ENCODE measurements around the gene FOS. TPM values are rescaled to one million over a fixed set of nuclear protein-coding genes. Genes with fewer than 3 reads are reported as not detected.

Gene FOS
- total RNA-seq, 1 donor from 2014 or later: 32.9 TPM

GRCh38 chr14:75297411-75298040 lies 18.9 kb downstream of the FOS start:
- no peaks in the 10 kb centered on the region for H4K20me1 ChIP-seq (ENCODE audit: low read depth)
- no peak for TF ChIP-seq EZH2 (IDR thresholded peaks at IDR 0.05)
- no peak for TF ChIP-seq CTCF (IDR thresholded peaks at IDR 0.05)
- no peak for TF ChIP-seq EZH2phosphoT487 (IDR thresholded peaks at IDR 0.05)

GRCh38 chr14:75298187-75298965 lies 19.7 kb downstream of the FOS start:
- Histone ChIP-seq H3K9ac (no peak overlapping the region), H3F3A (ENCODE audit: low read depth) (peaks cover 18% of the 10 kb centered on the region), H3K9me3 (ENCODE audit: low read depth) (no peaks in the 10 kb centered on the region), H3K4me1 (peaks cover 10% of the 10 kb centered on the region), H3K36me3 (no peaks in the 10 kb centered on the region), H2AFZ (replicated peaks) (no peak overlapping the region), H3K27ac (no peak overlapping the region), H4K20me1 (ENCODE audit: low read depth) (no peaks in the 10 kb centered on the region), H3K27me3 (no peaks in the 10 kb centered on the region), H3K4me3 (no peak overlapping the region), H3K4me2 (no peak overlapping the region), H3K79me2 (ENCODE audit: low read depth) (no peaks in the 10 kb centered on the region)
- H3K36me3 Mint-ChIP-seq: no peaks in the 10 kb centered on the region
- no peak for TF ChIP-seq EZH2phosphoT487 (IDR thresholded peaks at IDR 0.05)
- peaks cover 26% of the 10 kb centered on the region for H3K4me1 Mint-ChIP-seq
- H3K27ac Mint-ChIP-seq: no peak overlapping the region
- no peak overlapping the region for H3K4me3 Mint-ChIP-seq
- no peaks in the 10 kb centered on the region for H3K9me3 Mint-ChIP-seq
- DNase-seq (ENCODE audit: low spot score): no peak
- peaks cover 9% of the 10 kb centered on the region for H3K27me3 Mint-ChIP-seq (ENCODE audit: insufficient read depth, low read depth)

More at GRCh38 chr14:75297411-75298040, 18.9 kb downstream of the FOS start:
- no peak overlapping the region for H3K4me3 Mint-ChIP-seq
- no peaks in the 10 kb centered on the region for H3K9me3 Mint-ChIP-seq
- Histone ChIP-seq H2AFZ (replicated peaks) (no peak overlapping the region), H3K4me1 (peaks cover 10% of the 10 kb centered on the region), H3K36me3 (no peaks in the 10 kb centered on the region), H3K27ac (no peak overlapping the region), H3K4me3 (no peak overlapping the region), H3K79me2 (ENCODE audit: low read depth) (no peaks in the 10 kb centered on the region), H3K9ac (no peak overlapping the region), H3K4me2 (no peak overlapping the region), H3K9me3 (ENCODE audit: low read depth) (no peaks in the 10 kb centered on the region), H3K27me3 (no peaks in the 10 kb centered on the region), H3F3A (ENCODE audit: low read depth) (peaks cover 18% of the 10 kb centered on the region)
- DNase-seq (ENCODE audit: low spot score): no peak
- H3K27me3 Mint-ChIP-seq (ENCODE audit: insufficient read depth, low read depth): peaks cover 13% of the 10 kb centered on the region
- H3K4me1 Mint-ChIP-seq: peaks cover 29% of the 10 kb centered on the region
- no peak overlapping the region for H3K27ac Mint-ChIP-seq
- H3K36me3 Mint-ChIP-seq: no peaks in the 10 kb centered on the region

GRCh38 chr14:75299059-75299458 lies 20.4 kb downstream of the FOS start:
- DNase-seq (ENCODE audit: low spot score): no peak
- Histone ChIP-seq H3K4me3 (no peak overlapping the region), H3K9me3 (ENCODE audit: low read depth) (no peaks in the 10 kb centered on the region), H3K36me3 (no peaks in the 10 kb centered on the region), H3K4me2 (no peak overlapping the region), H3K79me2 (ENCODE audit: low read depth) (no peaks in the 10 kb centered on the region), H3F3A (ENCODE audit: low read depth) (peaks cover 18% of the 10 kb centered on the region), H4K20me1 (ENCODE audit: low read depth) (no peaks in the 10 kb centered on the region), H3K4me1 (peaks cover 10% of the 10 kb centered on the region), H3K27me3 (no peaks in the 10 kb centered on the region), H2AFZ (replicated peaks) (no peak overlapping the region), H3K9ac (no peak overlapping the region), H3K27ac (no peak overlapping the region)
- H3K9me3 Mint-ChIP-seq: no peaks in the 10 kb centered on the region
- peaks cover 25% of the 10 kb centered on the region for H3K4me1 Mint-ChIP-seq
- TF ChIP-seq CTCF (IDR thresholded peaks at IDR 0.05) (no peak), EZH2phosphoT487 (IDR thresholded peaks at IDR 0.05) (no peak), EZH2 (IDR thresholded peaks at IDR 0.05) (no peak)
- H3K36me3 Mint-ChIP-seq: no peaks in the 10 kb centered on the region
- H3K27ac Mint-ChIP-seq: no peak overlapping the region
- no peak overlapping the region for H3K4me3 Mint-ChIP-seq
- peaks cover 7% of the 10 kb centered on the region for H3K27me3 Mint-ChIP-seq (ENCODE audit: insufficient read depth, low read depth)

- DNase-seq (ENCODE audit: low spot score): no peak
- no peaks in the 10 kb centered on the region for H3K9me3 Mint-ChIP-seq
- Histone ChIP-seq H3K27me3 (no peaks in the 10 kb centered on the region), H3K9ac (no peak overlapping the region), H3K4me1 (peaks cover 10% of the 10 kb centered on the region), H3K79me2 (ENCODE audit: low read depth) (no peaks in the 10 kb centered on the region), H3F3A (ENCODE audit: low read depth) (peaks cover 17% of the 10 kb centered on the region), H3K4me3 (no peak overlapping the region), H2AFZ (replicated peaks) (no peak overlapping the region), H3K36me3 (no peaks in the 10 kb centered on the region), H3K4me2 (no peak overlapping the region), H4K20me1 (ENCODE audit: low read depth) (no peaks in the 10 kb centered on the region), H3K9me3 (ENCODE audit: low read depth) (no peaks in the 10 kb centered on the region), H3K27ac (no peak overlapping the region)
- TF ChIP-seq EZH2 (IDR thresholded peaks at IDR 0.05) (no peak), EZH2phosphoT487 (IDR thresholded peaks at IDR 0.05) (no peak), CTCF (IDR thresholded peaks at IDR 0.05) (no peak)
- H3K4me3 Mint-ChIP-seq: no peak overlapping the region
- H3K4me1 Mint-ChIP-seq: peaks cover 24% of the 10 kb centered on the region
- peaks cover 7% of the 10 kb centered on the region for H3K27me3 Mint-ChIP-seq (ENCODE audit: insufficient read depth, low read depth)
- H3K27ac Mint-ChIP-seq: no peak overlapping the region
- no peaks in the 10 kb centered on the region for H3K36me3 Mint-ChIP-seq
These were observed 20.9 kb downstream of the FOS start for GRCh38 chr14:75299576-75299975.

Data from neural progenitor cell (in vitro differentiated cells).